IPS-15b (cell line): ENCODE measurements around the gene OR2AT4.

Source experiments
- H3K27me3 ChIP-seq: one replicate; pipeline ENCODE4 v1.6.1; 2013; ENCODE audit warnings: low read length; ENCODE audit not compliant: control insufficient read depth, insufficient read depth
- H3K36me3 ChIP-seq: one replicate; pipeline ENCODE4 v1.6.1; 2013; ENCODE audit warnings: low read length; ENCODE audit not compliant: control insufficient read depth, insufficient read depth
- H3K4me1 ChIP-seq: one replicate; pipeline ENCODE4 v1.6.1; 2013; ENCODE audit warnings: mild to moderate bottlenecking, low read length; ENCODE audit not compliant: control insufficient read depth, insufficient read depth
- H3K4me3 ChIP-seq: one replicate; pipeline ENCODE4 v1.5.1; 2013; ENCODE audit warnings: low read depth, low read length
- H3K9ac ChIP-seq: one replicate; pipeline ENCODE4 v1.6.1; 2013; ENCODE audit warnings: low read depth, mild to moderate bottlenecking, low read length
- H3K9me3 ChIP-seq: one replicate; pipeline ENCODE4 v1.6.1; 2013; ENCODE audit warnings: mild to moderate bottlenecking, low read length; ENCODE audit not compliant: control insufficient read depth, insufficient read depth

Gene OR2AT4

GRCh38 chr11:75078233-75078632, 18.4 kb downstream of the OR2AT4 start:
- Histone ChIP-seq H3K27me3 (no peaks in the 10 kb centered on the region), H3K9ac (no peak overlapping the region), H3K4me3 (no peak overlapping the region), H3K4me1 (no peaks in the 10 kb centered on the region), H3K9me3 (no peaks in the 10 kb centered on the region), H3K36me3 (no peaks in the 10 kb centered on the region)

- Histone ChIP-seq H3K9me3 (no peaks in the 10 kb centered on the region), H3K9ac (no peak overlapping the region), H3K4me3 (no peak overlapping the region), H3K27me3 (no peaks in the 10 kb centered on the region), H3K36me3 (no peaks in the 10 kb centered on the region), H3K4me1 (no peaks in the 10 kb centered on the region)
These were observed 19.4 kb downstream of the OR2AT4 start for GRCh38 chr11:75077316-75077715.

- no peak overlapping the region for H3K4me3 ChIP-seq
- H3K27me3 ChIP-seq, result no peaks in the 10 kb centered on the region
- no peak overlapping the region for H3K9ac ChIP-seq
- no peaks in the 10 kb centered on the region for H3K4me1 ChIP-seq
- H3K9me3 ChIP-seq, result no peaks in the 10 kb centered on the region
- no peaks in the 10 kb centered on the region for H3K36me3 ChIP-seq
These were observed 20.0 kb downstream of the OR2AT4 start for GRCh38 chr11:75076671-75077070.

- Histone ChIP-seq H3K27me3 (no peaks in the 10 kb centered on the region), H3K4me1 (no peaks in the 10 kb centered on the region), H3K4me3 (no peak overlapping the region), H3K9me3 (no peaks in the 10 kb centered on the region), H3K36me3 (no peaks in the 10 kb centered on the region), H3K9ac (no peak overlapping the region)
These were observed 23.1 kb downstream of the OR2AT4 start for GRCh38 chr11:75073459-75074190.

- Histone ChIP-seq H3K36me3 (no peaks in the 10 kb centered on the region), H3K27me3 (no peaks in the 10 kb centered on the region), H3K9ac (no peak overlapping the region), H3K4me3 (no peak overlapping the region), H3K9me3 (no peaks in the 10 kb centered on the region), H3K4me1 (no peaks in the 10 kb centered on the region)
These were observed 24.1 kb downstream of the OR2AT4 start for GRCh38 chr11:75072582-75072981.

GRCh38 chr11:75069473-75069872, 27.2 kb downstream of the OR2AT4 start:
- no peak overlapping the region for H3K9ac ChIP-seq
- no peak overlapping the region for H3K4me3 ChIP-seq
- no peaks in the 10 kb centered on the region for H3K4me1 ChIP-seq
- no peaks in the 10 kb centered on the region for H3K36me3 ChIP-seq
- no peaks in the 10 kb centered on the region for H3K9me3 ChIP-seq
- H3K27me3 ChIP-seq, result no peaks in the 10 kb centered on the region

GRCh38 chr11:75068993-75069392, 27.7 kb downstream of the OR2AT4 start:
- no peaks in the 10 kb centered on the region for H3K36me3 ChIP-seq
- H3K4me1 ChIP-seq, result no peaks in the 10 kb centered on the region

GRCh38 chr11:75068559-75068958, 28.1 kb downstream of the OR2AT4 start:
- no peaks in the 10 kb centered on the region for H3K9me3 ChIP-seq
- no peaks in the 10 kb centered on the region for H3K36me3 ChIP-seq
- no peaks in the 10 kb centered on the region for H3K4me1 ChIP-seq
- no peak overlapping the region for H3K9ac ChIP-seq
- no peaks in the 10 kb centered on the region for H3K27me3 ChIP-seq
- no peak overlapping the region for H3K4me3 ChIP-seq

More at GRCh38 chr11:75068993-75069392, 27.7 kb downstream of the OR2AT4 start:
- no peak overlapping the region for H3K4me3 ChIP-seq
- no peaks in the 10 kb centered on the region for H3K27me3 ChIP-seq
- H3K9me3 ChIP-seq, result no peaks in the 10 kb centered on the region
- H3K9ac ChIP-seq, result no peak overlapping the region

GRCh38 chr11:75066061-75066460, 30.6 kb downstream of the OR2AT4 start:
- no peaks in the 10 kb centered on the region for H3K4me1 ChIP-seq
- no peaks in the 10 kb centered on the region for H3K9me3 ChIP-seq
- H3K36me3 ChIP-seq, result no peaks in the 10 kb centered on the region
- H3K4me3 ChIP-seq, result no peak overlapping the region
- no peak overlapping the region for H3K9ac ChIP-seq
- H3K27me3 ChIP-seq, result no peaks in the 10 kb centered on the region

- no peak overlapping the region for H3K9ac ChIP-seq
- no peak overlapping the region for H3K4me3 ChIP-seq
- no peaks in the 10 kb centered on the region for H3K36me3 ChIP-seq
- no peaks in the 10 kb centered on the region for H3K9me3 ChIP-seq
- H3K4me1 ChIP-seq, result no peaks in the 10 kb centered on the region
- H3K27me3 ChIP-seq, result no peaks in the 10 kb centered on the region
These were observed 32.8 kb downstream of the OR2AT4 start for GRCh38 chr11:75063741-75064314.

- no peaks in the 10 kb centered on the region for H3K4me1 ChIP-seq
- H3K9ac ChIP-seq, result no peak overlapping the region
- no peaks in the 10 kb centered on the region for H3K27me3 ChIP-seq
- H3K4me3 ChIP-seq, result no peak overlapping the region
- no peaks in the 10 kb centered on the region for H3K36me3 ChIP-seq
- no peaks in the 10 kb centered on the region for H3K9me3 ChIP-seq
These were observed 37.4 kb downstream of the OR2AT4 start for GRCh38 chr11:75059299-75059698.

- H3K9me3 ChIP-seq, result no peaks in the 10 kb centered on the region
These were observed 39.9 kb downstream of the OR2AT4 start for GRCh38 chr11:75056814-75057213.

More at GRCh38 chr11:75056814-75057213, 39.9 kb downstream of the OR2AT4 start:
- Histone ChIP-seq H3K36me3 (no peaks in the 10 kb centered on the region), H3K27me3 (no peaks in the 10 kb centered on the region), H3K9ac (no peak overlapping the region), H3K4me3 (no peak overlapping the region), H3K4me1 (no peaks in the 10 kb centered on the region)
